PFSK-1 (cell line): ENCODE measurements around the gene ZNF79.

Experiments
- FOXP2 ChIP-seq: optimal IDR thresholded peaks from 2 replicates; pipeline ENCODE3; 2011; ENCODE audit warnings: borderline replicate concordance, control low read depth, inconsistent platforms; ENCODE audit not compliant: insufficient read depth; ENCODE audit errors: extremely low read length, extremely low read depth
- POLR2AphosphoS5 ChIP-seq: IDR thresholded peaks from 2 replicates; pipeline ENCODE4 v1.6.1; 2012; ENCODE audit warnings: low read depth, mild to moderate bottlenecking, control low read depth, low read length, moderate library complexity
- SIN3A ChIP-seq: IDR thresholded peaks from 2 replicates; pipeline ENCODE4 v1.6.1; 2012; ENCODE audit warnings: mild to moderate bottlenecking, low read length, moderate library complexity, borderline replicate concordance; ENCODE audit not compliant: insufficient read depth
- TAF1 ChIP-seq: IDR thresholded peaks from 2 replicates; pipeline ENCODE4 v1.6.1; 2012; ENCODE audit warnings: low read length, control low read depth, borderline replicate concordance; ENCODE audit not compliant: insufficient read depth
- TF ChIP-seq, protein P1 (sequence below), 2 experiments: IDR thresholded peaks; 2 replicates each; pipeline versions ENCODE4 v1.6.1 to v1.8.0; 2011 to 2012; ENCODE audit warnings: low read depth in 2 of 2, low read length in 2 of 2, control low read depth in 1 of 2, inconsistent platforms in 1 of 2, mild to moderate bottlenecking in 1 of 2, moderate library complexity in 1 of 2; ENCODE audit not compliant: insufficient read depth in 1 of 2

DNA sequence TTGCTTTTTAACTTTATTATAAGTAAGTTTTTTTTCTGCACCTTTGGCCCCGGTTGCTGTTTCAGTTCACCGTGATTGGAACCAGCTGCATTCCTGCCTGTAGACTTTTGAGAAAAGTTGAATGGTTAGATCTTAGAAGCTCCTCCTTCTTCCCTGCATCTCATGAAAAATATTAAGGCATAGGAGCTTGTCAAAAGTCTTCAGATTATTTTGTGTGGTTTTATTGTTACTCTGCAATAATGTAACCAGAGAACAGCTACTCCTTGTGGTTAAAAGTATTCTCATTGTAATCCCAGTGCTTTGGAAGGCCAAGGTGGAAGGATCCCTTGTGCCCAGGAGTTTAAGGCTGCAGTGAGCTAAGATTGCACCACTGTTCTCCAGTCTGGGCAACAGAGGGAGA is 30.5 kb upstream of the ZNF79 start:
- TF ChIP-seq SIN3A, result no peak
- TF ChIP-seq POLR2AphosphoS5, result no peak
- TF ChIP-seq, protein P1, sequence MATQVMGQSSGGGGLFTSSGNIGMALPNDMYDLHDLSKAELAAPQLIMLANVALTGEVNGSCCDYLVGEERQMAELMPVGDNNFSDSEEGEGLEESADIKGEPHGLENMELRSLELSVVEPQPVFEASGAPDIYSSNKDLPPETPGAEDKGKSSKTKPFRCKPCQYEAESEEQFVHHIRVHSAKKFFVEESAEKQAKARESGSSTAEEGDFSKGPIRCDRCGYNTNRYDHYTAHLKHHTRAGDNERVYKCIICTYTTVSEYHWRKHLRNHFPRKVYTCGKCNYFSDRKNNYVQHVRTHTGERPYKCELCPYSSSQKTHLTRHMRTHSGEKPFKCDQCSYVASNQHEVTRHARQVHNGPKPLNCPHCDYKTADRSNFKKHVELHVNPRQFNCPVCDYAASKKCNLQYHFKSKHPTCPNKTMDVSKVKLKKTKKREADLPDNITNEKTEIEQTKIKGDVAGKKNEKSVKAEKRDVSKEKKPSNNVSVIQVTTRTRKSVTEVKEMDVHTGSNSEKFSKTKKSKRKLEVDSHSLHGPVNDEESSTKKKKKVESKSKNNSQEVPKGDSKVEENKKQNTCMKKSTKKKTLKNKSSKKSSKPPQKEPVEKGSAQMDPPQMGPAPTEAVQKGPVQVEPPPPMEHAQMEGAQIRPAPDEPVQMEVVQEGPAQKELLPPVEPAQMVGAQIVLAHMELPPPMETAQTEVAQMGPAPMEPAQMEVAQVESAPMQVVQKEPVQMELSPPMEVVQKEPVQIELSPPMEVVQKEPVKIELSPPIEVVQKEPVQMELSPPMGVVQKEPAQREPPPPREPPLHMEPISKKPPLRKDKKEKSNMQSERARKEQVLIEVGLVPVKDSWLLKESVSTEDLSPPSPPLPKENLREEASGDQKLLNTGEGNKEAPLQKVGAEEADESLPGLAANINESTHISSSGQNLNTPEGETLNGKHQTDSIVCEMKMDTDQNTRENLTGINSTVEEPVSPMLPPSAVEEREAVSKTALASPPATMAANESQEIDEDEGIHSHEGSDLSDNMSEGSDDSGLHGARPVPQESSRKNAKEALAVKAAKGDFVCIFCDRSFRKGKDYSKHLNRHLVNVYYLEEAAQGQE (IDR thresholded peaks at IDR 0.05; ENCODE audit: insufficient read depth in 1 of 2, low read depth in 2 of 2, low read length in 2 of 2), result no peak
- TF ChIP-seq TAF1, result no peak
- no peak for TF ChIP-seq FOXP2
